H1 (cell line): ENCODE results near the gene GTF3C5. TPM values are rescaled to one million over a fixed set of nuclear protein-coding genes. Genes with fewer than 3 reads are reported as not detected.
"Not testable (repeated sequence)": the region's sequence is repeated elsewhere in the genome, so short reads cannot be mapped to it uniquely, and the experiment has no call there.

ENCODE experiments used
- CTCF ChIA-PET: fragments of 300-600 bp; sonication (Branson Sonifier 250); formaldehyde crosslinking; loops from one replicate; lab custom pipeline; 2021; ENCODE audit not compliant: partially characterized antibody; lab: Charles Lee
- POLR2A ChIA-PET: fragments of 300-600 bp; sonication (Branson Sonifier 250); formaldehyde crosslinking; loops from one replicate; lab custom pipeline; 2021; ENCODE audit warnings: inconsistent platforms; ENCODE audit not compliant: partially characterized antibody; lab: Charles Lee
- DNase-seq, 2 experiments: peaks; one replicate each; pipeline versions ENCODE4 v3.0.0 to v3.0.0-alpha.2; 2010 to 2022; ENCODE audit warnings: low spot score in 2 of 2, low read depth in 1 of 2, mixed read lengths in 1 of 2
- FAIRE-seq: peaks from 2 replicates; lab custom pipeline; 2011; peaks lifted over from hg19 to GRCh38; lab: Jason Lieb, UNC
- H2AFZ ChIP-seq: 2 replicates; pipeline ENCODE4 v1.8.1; 2012; ENCODE audit warnings: low read length, inconsistent platforms
- H2AK5ac ChIP-seq: 2 replicates; pipeline ENCODE4 v1.6.1; 2013; ENCODE audit warnings: low read depth, low read length
- H2BK120ac ChIP-seq: replicated peaks from 2 replicates; pipeline ENCODE3; 2013; ENCODE audit warnings: low read depth, low read length, inconsistent platforms
- H2BK12ac ChIP-seq: 2 replicates; pipeline ENCODE4 v1.6.1; 2013; ENCODE audit warnings: low read depth, low read length
- H2BK15ac ChIP-seq: 2 replicates; pipeline ENCODE4 v1.6.1; 2013; ENCODE audit warnings: low read length
- H2BK20ac ChIP-seq: 2 replicates; pipeline ENCODE4 v1.6.1; 2013; ENCODE audit warnings: low read length
- H2BK5ac ChIP-seq: 2 replicates; pipeline ENCODE4 v1.6.1; 2013; ENCODE audit warnings: low read depth, low read length
- H3K14ac ChIP-seq: 2 replicates; pipeline ENCODE4 v1.6.1; 2013; ENCODE audit warnings: inconsistent platforms; ENCODE audit not compliant: insufficient read length
- H3K18ac ChIP-seq: 2 replicates; pipeline ENCODE4 v1.6.1; 2013; ENCODE audit warnings: low read length; ENCODE audit errors: extremely low read depth
- H3K23ac ChIP-seq: 2 replicates; pipeline ENCODE4 v1.6.1; 2013; ENCODE audit warnings: inconsistent platforms; ENCODE audit not compliant: insufficient read length
- H3K23me2 ChIP-seq: 2 replicates; pipeline ENCODE4 v1.6.1; 2013; ENCODE audit warnings: low read depth, low read length
- H3K27ac ChIP-seq: 2 replicates; pipeline ENCODE4 v1.6.1; 2011; ENCODE audit warnings: low read depth, low read length, inconsistent platforms
- H3K27me3 ChIP-seq, 4 experiments: replicated peaks in 1 of 4; 1 replicate in 1 of 4; 2 replicates in 3 of 4; pipeline versions ENCODE4 v1.6.1 to v1.8.1; 2011 to 2013; ENCODE audit warnings: low read length in 3 of 4, mild to moderate bottlenecking in 3 of 4, inconsistent platforms in 2 of 4, mixed read lengths in 2 of 4, moderate library complexity in 1 of 4; ENCODE audit not compliant: control insufficient read depth in 3 of 4, insufficient read depth in 3 of 4; ENCODE audit errors: extremely low read depth in 1 of 4
- H3K36me3 ChIP-seq, 4 experiments: 2 replicates each; pipeline versions ENCODE4 v1.6.1 to v1.8.1; 2011 to 2013; ENCODE audit warnings: mild to moderate bottlenecking in 4 of 4, low read length in 3 of 4, moderate library complexity in 2 of 4, control low read depth in 1 of 4, inconsistent platforms in 1 of 4; ENCODE audit not compliant: insufficient read depth in 4 of 4, control insufficient read depth in 2 of 4
- H3K4ac ChIP-seq: replicated peaks from 2 replicates; pipeline ENCODE3; 2013; ENCODE audit warnings: low read length, low read depth, mixed read lengths, inconsistent platforms; ENCODE audit not compliant: insufficient read length
- H3K4me1 ChIP-seq, 4 experiments: replicated peaks in 1 of 4; 1 replicate in 1 of 4; 2 replicates in 3 of 4; pipeline versions ENCODE4 v1.6.1 to v1.8.1; 2011 to 2013; ENCODE audit warnings: low read length in 3 of 4, inconsistent platforms in 2 of 4, mixed read lengths in 1 of 4; ENCODE audit not compliant: insufficient read depth in 4 of 4, control insufficient read depth in 3 of 4
- H3K4me2 ChIP-seq, 2 experiments: 2 replicates each; pipeline versions ENCODE4 v1.6.1 to v1.8.1; 2011 to 2013; ENCODE audit warnings: low read depth in 2 of 2, low read length in 2 of 2, control low read depth in 1 of 2, inconsistent platforms in 1 of 2, mild to moderate bottlenecking in 1 of 2; ENCODE audit not compliant: insufficient read depth in 1 of 2
- H3K4me3 ChIP-seq, 4 experiments: fragments of 200-600, 300-600 bp in 1 of 4; sonication (generic), shearing (Covaris generic), sonication (Bioruptor Twin) in 1 of 4; 2 replicates each; pipeline versions ENCODE4 v1.5.1 to v1.8.1; 2011 to 2016; ENCODE audit warnings: low read length in 4 of 4, low read depth in 3 of 4, control low read depth in 2 of 4, inconsistent platforms in 2 of 4, mild to moderate bottlenecking in 2 of 4, mixed read lengths in 1 of 4, moderate library complexity in 1 of 4; ENCODE audit not compliant: insufficient read depth in 2 of 4; ENCODE audit errors: extremely low read depth in 1 of 4
- H3K56ac ChIP-seq: replicated peaks from 2 replicates; pipeline ENCODE3; 2013; ENCODE audit warnings: low read depth, mild to moderate bottlenecking, mixed read lengths, low read length, inconsistent platforms; ENCODE audit not compliant: insufficient read length
- H3K79me1 ChIP-seq: 2 replicates; pipeline ENCODE4 v1.6.1; 2013; ENCODE audit warnings: low read depth, low read length, control low read depth
- H3K79me2 ChIP-seq, 2 experiments: 2 replicates each; pipeline versions ENCODE4 v1.6.1 to v1.8.1; 2012 to 2013; ENCODE audit warnings: low read length in 2 of 2, mild to moderate bottlenecking in 2 of 2, inconsistent platforms in 1 of 2; ENCODE audit not compliant: insufficient read depth in 2 of 2, control insufficient read depth in 1 of 2
- H3K9ac ChIP-seq, 4 experiments: replicated peaks in 1 of 4; 1 replicate in 1 of 4; 2 replicates in 3 of 4; pipeline versions ENCODE4 v1.6.1 to v1.8.1; 2011 to 2013; ENCODE audit warnings: low read depth in 3 of 4, low read length in 3 of 4, control low read depth in 2 of 4, mild to moderate bottlenecking in 2 of 4, moderate library complexity in 2 of 4, inconsistent platforms in 1 of 4; ENCODE audit errors: extremely low read depth in 1 of 4
- H3K9me3 ChIP-seq, 2 experiments: 2 replicates each; pipeline versions ENCODE4 v1.6.1 to v1.8.1; 2012 to 2013; ENCODE audit warnings: mild to moderate bottlenecking in 2 of 2, moderate library complexity in 2 of 2, control low read depth in 1 of 2, inconsistent platforms in 1 of 2, low read depth in 1 of 2, low read length in 1 of 2, mixed read lengths in 1 of 2; ENCODE audit not compliant: insufficient read depth in 2 of 2
- H4K20me1 ChIP-seq, 2 experiments: replicated peaks in 1 of 2; 2 replicates each; pipeline versions ENCODE3 to v1.8.1; 2011 to 2013; ENCODE audit warnings: inconsistent platforms in 2 of 2, low read length in 2 of 2, mild to moderate bottlenecking in 1 of 2; ENCODE audit not compliant: insufficient read depth in 2 of 2, control insufficient read depth in 1 of 2
- H4K5ac ChIP-seq: 2 replicates; pipeline ENCODE4 v1.6.1; 2013; ENCODE audit warnings: low read length, low read depth, mixed read lengths, inconsistent platforms; ENCODE audit not compliant: insufficient read length
- H4K8ac ChIP-seq: 2 replicates; pipeline ENCODE4 v1.8.0; 2013; ENCODE audit warnings: mild to moderate bottlenecking, moderate library complexity, low read length, inconsistent platforms; ENCODE audit not compliant: insufficient read depth; ENCODE audit errors: extremely low read depth
- H4K91ac ChIP-seq: replicated peaks from 2 replicates; pipeline ENCODE3; 2013; ENCODE audit warnings: low read length, mixed read lengths, inconsistent platforms; ENCODE audit not compliant: insufficient read length
- WGBS, 2 experiments: shearing (Covaris generic) in 1 of 2; methylation state at CpG; one replicate each; pipeline versions ENCODE4 v1.1.6 to v1.1.7; 2013 to 2015; ENCODE audit warnings: low lambda C conversion rate in 2 of 2, mixed read lengths in 2 of 2, inconsistent platforms in 1 of 2, low coverage in 1 of 2, missing lambda C conversion rate in 1 of 2; ENCODE audit not compliant: insufficient replicate concordance in 2 of 2, insufficient coverage in 1 of 2, insufficient read length in 1 of 2; ENCODE audit errors: extremely low coverage in 1 of 2, missing lambda C conversion rate in 1 of 2; 5-methylcytosine and 5-hydroxymethylcytosine counted together
- polyA plus RNA-seq, 7 experiments: library from polyadenylated mRNA; depleted of rRNA in 3 of 7; stranded (reverse) in 5 of 7; unstranded in 2 of 7; fragments of >200 nt in 5 of 7; fragments of 200-250 nt in 2 of 7; gene quantifications; 1 replicate in 5 of 7; 2 replicates in 1 of 7; 4 replicates in 1 of 7; pipeline versions ENCODE4 v1.2.1 to v1.2.3, GENCODE V29; 2011 to 2013; ENCODE audit warnings: missing spikeins in 2 of 7, mixed read lengths in 2 of 7
- total RNA-seq: library from RNA; stranded (reverse); fragmentation: NEBNext Ultra II Directional; extraction: Animal tissue kit (Norgen Biotek cat#: 25700); gene quantifications from 2 replicates; pipeline ENCODE4 v1.2.1, GENCODE V29; 2021

The GTF3C5 gene
- total and polyA plus RNA-seq, 2 of the 8 experiments (the other 6 are each of a cell fraction or from before 2014, with no cell fraction given) = 78.7 to 87.1 TPM

DNA sequence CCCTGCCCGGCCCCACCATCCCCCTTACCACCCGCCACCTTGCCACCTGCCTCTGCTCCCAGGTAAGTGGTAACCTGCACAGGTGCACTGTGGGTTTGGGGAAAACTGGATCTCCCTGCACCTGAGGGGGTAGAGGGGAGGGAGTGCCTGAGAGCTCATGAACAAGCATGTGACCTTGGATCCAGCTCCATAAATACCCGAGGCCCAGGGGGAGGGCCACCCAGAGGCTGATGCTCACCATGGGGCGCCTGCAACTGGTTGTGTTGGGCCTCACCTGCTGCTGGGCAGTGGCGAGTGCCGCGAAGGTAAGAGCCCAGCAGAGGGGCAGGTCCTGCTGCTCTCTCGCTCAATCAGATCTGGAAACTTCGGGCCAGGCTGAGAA is 31.0 kb downstream of the GTF3C5 start, which contains the start of gene CEL:
TSS of gene CEL (plus strand) at position 218 of the 382 bp plus-strand sequence. CDS start at position 240, 22 bp downstream.
- Histone ChIP-seq H2BK15ac (peak within 1 kb of the TSS; percentile 29; the same call in 1 of the 2 replicates), H3K4me1 (peaks cover 6 to 23% (median 13%) of the 10 kb centered on the region in 4 experiments), H4K5ac (peak within 1 kb of the TSS; percentile 50), H3K56ac (peak within 1 kb of the TSS; percentile 1), H3K36me3 (peaks cover 0 to 11% (median 4%) of the 10 kb centered on the region in 4 experiments; a peak in 4 of 8 replicates), H2BK12ac (peak within 1 kb of the TSS; percentile 71; the same call in 1 of the 2 replicates), H3K18ac (peak within 1 kb of the TSS; percentile 44), H2BK5ac (peak within 1 kb of the TSS; percentile 83; the same call in 1 of the 2 replicates), H2BK20ac (peak within 1 kb of the TSS; percentile 72; the same call in 1 of the 2 replicates), H2AK5ac (peak within 1 kb of the TSS; percentile 93; the same call in 1 of the 2 replicates), H4K91ac (peak within 1 kb of the TSS; percentile 98)
- WGBS, 2 experiments = 84% methylated on average over 3 of the region's 9 CpGs; no CpG with 5 or more reads in 1 of the 2 experiments
- H3K14ac ChIP-seq, H3K79me2 ChIP-seq, H3K23ac ChIP-seq, H3K4me2 ChIP-seq, H2AFZ ChIP-seq, H3K9me3 ChIP-seq, DNase-seq, H3K4ac ChIP-seq, H3K79me1 ChIP-seq, H4K8ac ChIP-seq, H3K4me3 ChIP-seq, H3K23me2 ChIP-seq, FAIRE-seq, H2BK120ac ChIP-seq, H3K27ac ChIP-seq, POLR2A ChIA-PET, H3K27me3 ChIP-seq, H4K20me1 ChIP-seq, H3K9ac ChIP-seq: not testable (repeated sequence)
- CTCF ChIA-PET = interaction anchor here (1.2 kb wide), 1 partner anchor 86 kb away, joined by 4 read pairs; no protein-coding TSS in a partner anchor

DNA sequence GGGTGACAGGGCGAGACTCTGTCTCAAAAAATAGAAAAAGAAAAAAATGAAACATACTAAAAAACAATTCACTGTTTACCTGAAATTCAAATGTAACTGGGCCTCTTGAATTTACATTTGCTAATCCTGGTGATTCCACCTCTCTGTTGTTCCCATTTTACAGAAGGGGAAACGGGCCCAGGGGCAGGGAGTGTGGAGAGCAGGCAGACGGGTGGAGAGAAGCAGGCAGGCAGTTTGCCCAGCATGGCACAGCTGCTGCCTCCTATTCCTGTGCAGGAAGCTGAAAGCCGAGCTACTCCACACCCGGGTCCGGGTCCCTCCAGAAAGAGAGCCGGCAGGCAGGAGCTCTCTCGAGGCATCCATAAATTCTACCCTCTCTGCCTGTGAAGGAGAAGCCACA is 31.8 kb downstream of the GTF3C5 start:
- H3K9ac ChIP-seq, H3K9me3 ChIP-seq, H2AFZ ChIP-seq, H3K14ac ChIP-seq, H2BK12ac ChIP-seq, H3K4ac ChIP-seq, H2BK5ac ChIP-seq, H3K4me3 ChIP-seq, H3K18ac ChIP-seq, H3K79me2 ChIP-seq, H4K8ac ChIP-seq, H2BK20ac ChIP-seq, H2BK120ac ChIP-seq, H2BK15ac ChIP-seq, H3K27ac ChIP-seq, H4K20me1 ChIP-seq, H3K56ac ChIP-seq, H3K4me2 ChIP-seq, H3K23me2 ChIP-seq, FAIRE-seq, H3K79me1 ChIP-seq, POLR2A ChIA-PET, H3K27me3 ChIP-seq, H4K91ac ChIP-seq, H2AK5ac ChIP-seq, CTCF ChIA-PET, H3K23ac ChIP-seq, H3K36me3 ChIP-seq, H4K5ac ChIP-seq, DNase-seq: not testable (repeated sequence)
- H3K4me1 ChIP-seq = peaks cover 6 to 23% (median 13%) of the 10 kb centered on the region in 4 experiments
- 97% methylated on average over 2 of the region's 8 CpGs; no CpG with 5 or more reads in 1 of the 2 experiments for WGBS, 2 experiments
